Neural cell (in vitro differentiated cells): Measurements from ENCODE around the gene MTMR3.

ENCODE experiments used
- EZH2 ChIP-seq: fragments of 200-600, 300-800 bp; shearing (Covaris generic), sonication (generic); IDR thresholded peaks from 2 replicates; pipeline ENCODE4 v1.6.1; 2014; ENCODE audit warnings: antibody characterized with exemption, low read length, borderline replicate concordance, mild to moderate bottlenecking; ENCODE audit not compliant: insufficient read depth, poor library complexity, severe bottlenecking
- TF ChIP-seq, protein P1 (sequence below): fragments of 450-650 bp; IDR thresholded peaks from 2 replicates; pipeline ENCODE4 v1.5.1; 2014; ENCODE audit warnings: antibody characterized with exemption, mild to moderate bottlenecking, moderate library complexity; ENCODE audit not compliant: poor library complexity, severe bottlenecking

DNA sequence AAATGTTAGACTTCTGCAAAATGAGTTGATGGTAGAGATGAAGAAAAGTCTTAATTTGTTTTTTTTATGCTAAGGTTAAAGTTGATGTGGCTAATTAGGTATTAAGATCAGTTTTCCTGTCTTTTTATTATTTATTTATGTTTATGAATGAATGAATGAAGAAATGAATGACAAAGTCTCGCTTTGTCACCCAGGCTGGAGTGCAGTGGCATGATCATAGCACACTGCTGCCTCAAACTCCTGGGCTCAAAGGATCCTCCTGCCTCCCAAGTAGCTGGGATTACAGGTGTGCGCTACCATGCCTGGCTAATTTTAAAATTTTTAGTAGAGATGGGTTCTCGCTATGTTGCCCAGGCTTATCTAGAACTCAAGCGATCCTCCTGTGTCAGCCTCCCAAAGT lies 29.2 kb downstream of the MTMR3 start:
- TF ChIP-seq, protein P1, sequence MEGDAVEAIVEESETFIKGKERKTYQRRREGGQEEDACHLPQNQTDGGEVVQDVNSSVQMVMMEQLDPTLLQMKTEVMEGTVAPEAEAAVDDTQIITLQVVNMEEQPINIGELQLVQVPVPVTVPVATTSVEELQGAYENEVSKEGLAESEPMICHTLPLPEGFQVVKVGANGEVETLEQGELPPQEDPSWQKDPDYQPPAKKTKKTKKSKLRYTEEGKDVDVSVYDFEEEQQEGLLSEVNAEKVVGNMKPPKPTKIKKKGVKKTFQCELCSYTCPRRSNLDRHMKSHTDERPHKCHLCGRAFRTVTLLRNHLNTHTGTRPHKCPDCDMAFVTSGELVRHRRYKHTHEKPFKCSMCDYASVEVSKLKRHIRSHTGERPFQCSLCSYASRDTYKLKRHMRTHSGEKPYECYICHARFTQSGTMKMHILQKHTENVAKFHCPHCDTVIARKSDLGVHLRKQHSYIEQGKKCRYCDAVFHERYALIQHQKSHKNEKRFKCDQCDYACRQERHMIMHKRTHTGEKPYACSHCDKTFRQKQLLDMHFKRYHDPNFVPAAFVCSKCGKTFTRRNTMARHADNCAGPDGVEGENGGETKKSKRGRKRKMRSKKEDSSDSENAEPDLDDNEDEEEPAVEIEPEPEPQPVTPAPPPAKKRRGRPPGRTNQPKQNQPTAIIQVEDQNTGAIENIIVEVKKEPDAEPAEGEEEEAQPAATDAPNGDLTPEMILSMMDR: no peak
- TF ChIP-seq EZH2: no peak
